Measurements from ENCODE around the gene RRP1B. TPM values are rescaled to one million over a fixed set of nuclear protein-coding genes. Genes with fewer than 3 reads are reported as not detected.
"Not testable (repeated sequence)": the region's sequence is repeated elsewhere in the genome, so short reads cannot be mapped to it uniquely, and the experiment has no call there.

Gene RRP1B
- total RNA-seq, 1 donor from 2014 or later: 34.0 TPM

DNA sequence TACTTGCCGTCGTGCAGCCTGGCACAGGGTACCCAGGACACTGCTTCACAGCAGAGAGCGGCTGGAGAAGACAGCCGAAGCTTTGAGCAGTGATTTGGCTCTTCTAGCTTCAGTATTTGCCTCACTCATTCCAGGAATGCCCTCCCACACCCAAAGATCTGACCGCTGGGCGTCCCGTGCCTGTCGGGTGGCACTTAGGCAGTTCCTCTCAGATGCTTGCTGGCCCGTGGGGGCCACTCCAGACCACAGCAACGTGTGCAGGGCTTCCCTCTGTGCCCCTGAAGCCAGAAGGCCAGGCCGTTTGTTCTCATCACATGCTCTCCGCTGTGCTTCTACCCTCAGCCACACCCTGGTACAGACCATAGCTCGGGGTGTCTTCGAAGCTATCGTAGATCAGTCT, 17.0 kb downstream of the RRP1B start:
- Histone ChIP-seq H3K79me2 (ENCODE audit: insufficient read depth, low read length) (peaks cover 14% of the 10 kb centered on the region), H3K27me3 (ENCODE audit: insufficient read depth, low read length) (no peaks in the 10 kb centered on the region), H3K27ac (ENCODE audit: low read depth, low read length) (no peak overlapping the region), H3K4me2 (ENCODE audit: low read length) (no peak overlapping the region), H3K9me3 (ENCODE audit: insufficient read depth, low read depth, low read length) (no peaks in the 10 kb centered on the region), H4K20me1 (ENCODE audit: insufficient read depth, low read length) (peaks cover 17% of the 10 kb centered on the region), H2AFZ (ENCODE audit: low read depth, low read length) (no peak overlapping the region), H3K4me3 (ENCODE audit: insufficient read depth, low read depth, low read length) (no peak overlapping the region), H3K4me1 (ENCODE audit: insufficient read depth, low read length) (no peaks in the 10 kb centered on the region), H3K9ac (ENCODE audit: low read length) (no peak overlapping the region), H3K36me3 (ENCODE audit: insufficient read depth, low read length) (peaks cover 38% of the 10 kb centered on the region)
- TF ChIP-seq EZH2 (IDR thresholded peaks at IDR 0.05; ENCODE audit: insufficient read depth, low read length): no peak
- TF ChIP-seq, protein P1, sequence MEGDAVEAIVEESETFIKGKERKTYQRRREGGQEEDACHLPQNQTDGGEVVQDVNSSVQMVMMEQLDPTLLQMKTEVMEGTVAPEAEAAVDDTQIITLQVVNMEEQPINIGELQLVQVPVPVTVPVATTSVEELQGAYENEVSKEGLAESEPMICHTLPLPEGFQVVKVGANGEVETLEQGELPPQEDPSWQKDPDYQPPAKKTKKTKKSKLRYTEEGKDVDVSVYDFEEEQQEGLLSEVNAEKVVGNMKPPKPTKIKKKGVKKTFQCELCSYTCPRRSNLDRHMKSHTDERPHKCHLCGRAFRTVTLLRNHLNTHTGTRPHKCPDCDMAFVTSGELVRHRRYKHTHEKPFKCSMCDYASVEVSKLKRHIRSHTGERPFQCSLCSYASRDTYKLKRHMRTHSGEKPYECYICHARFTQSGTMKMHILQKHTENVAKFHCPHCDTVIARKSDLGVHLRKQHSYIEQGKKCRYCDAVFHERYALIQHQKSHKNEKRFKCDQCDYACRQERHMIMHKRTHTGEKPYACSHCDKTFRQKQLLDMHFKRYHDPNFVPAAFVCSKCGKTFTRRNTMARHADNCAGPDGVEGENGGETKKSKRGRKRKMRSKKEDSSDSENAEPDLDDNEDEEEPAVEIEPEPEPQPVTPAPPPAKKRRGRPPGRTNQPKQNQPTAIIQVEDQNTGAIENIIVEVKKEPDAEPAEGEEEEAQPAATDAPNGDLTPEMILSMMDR (IDR thresholded peaks at IDR 0.05; ENCODE audit: insufficient read depth, low read depth, low read length): no peak
- H3K4me1 Mint-ChIP-seq (ENCODE audit: low read depth, unreplicated experiment): no peaks in the 10 kb centered on the region
- DNase-seq (ENCODE audit: low read depth): no peak
- no peaks in the 10 kb centered on the region for H3K27me3 Mint-ChIP-seq (ENCODE audit: low read depth, unreplicated experiment)
- H3K9me3 Mint-ChIP-seq (ENCODE audit: unreplicated experiment): no peaks in the 10 kb centered on the region
- peaks cover 23% of the 10 kb centered on the region for H3K36me3 Mint-ChIP-seq (ENCODE audit: low read depth, unreplicated experiment)
- H3K4me3 Mint-ChIP-seq (ENCODE audit: unreplicated experiment): peak overlapping the region; percentile 14
- H3K27ac Mint-ChIP-seq (ENCODE audit: unreplicated experiment): no peak overlapping the region
- no peak for FAIRE-seq

DNA sequence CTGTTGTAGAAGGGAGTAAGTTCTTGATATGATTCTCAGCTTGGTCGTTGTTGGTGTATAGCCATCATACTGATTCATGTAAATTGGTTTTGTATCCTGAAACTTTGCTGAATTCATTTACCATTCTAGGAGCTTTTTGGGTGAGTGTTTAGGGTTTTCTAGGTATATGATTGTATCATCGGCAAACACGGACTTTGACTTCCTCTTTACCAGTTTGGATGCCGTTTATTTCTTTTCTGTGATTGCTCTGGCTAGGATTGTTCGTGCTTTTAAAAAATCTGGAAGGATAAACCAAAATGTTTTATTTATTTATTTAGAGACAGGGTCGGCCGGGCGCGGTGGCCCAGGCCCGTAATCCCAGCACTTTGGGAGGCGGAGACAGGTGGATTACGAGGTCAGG, 20.6 kb downstream of the RRP1B start:
- no peaks in the 10 kb centered on the region for H3K27me3 ChIP-seq (ENCODE audit: insufficient read depth, low read length)
- no peak overlapping the region for H2AFZ ChIP-seq (ENCODE audit: low read depth, low read length)
- Mint-ChIP-seq H3K9me3 (ENCODE audit: unreplicated experiment) (no peaks in the 10 kb centered on the region), H3K4me1 (ENCODE audit: low read depth, unreplicated experiment) (peaks cover 4% of the 10 kb centered on the region), H3K27ac (ENCODE audit: unreplicated experiment) (no peak overlapping the region), H3K36me3 (ENCODE audit: low read depth, unreplicated experiment) (peaks cover 18% of the 10 kb centered on the region), H3K27me3 (ENCODE audit: low read depth, unreplicated experiment) (no peaks in the 10 kb centered on the region), H3K4me3 (ENCODE audit: unreplicated experiment) (no peak overlapping the region)
- DNase-seq (ENCODE audit: low read depth): no peak
- H3K9ac ChIP-seq (ENCODE audit: low read length): no peak overlapping the region
- no peaks in the 10 kb centered on the region for H3K9me3 ChIP-seq (ENCODE audit: insufficient read depth, low read depth, low read length)
- H4K20me1 ChIP-seq (ENCODE audit: insufficient read depth, low read length): peaks cover 16% of the 10 kb centered on the region
- H3K4me2 ChIP-seq (ENCODE audit: low read length): no peak overlapping the region
- FAIRE-seq: no peak
- no peak overlapping the region for H3K27ac ChIP-seq (ENCODE audit: low read depth, low read length)
- H3K4me3 ChIP-seq (ENCODE audit: insufficient read depth, low read depth, low read length): no peak overlapping the region
- peaks cover 34% of the 10 kb centered on the region for H3K36me3 ChIP-seq (ENCODE audit: insufficient read depth, low read length)
- H3K4me1 ChIP-seq (ENCODE audit: insufficient read depth, low read length): no peaks in the 10 kb centered on the region
- TF ChIP-seq, protein P1 (IDR thresholded peaks at IDR 0.05; ENCODE audit: insufficient read depth, low read depth, low read length): no peak
- TF ChIP-seq EZH2 (IDR thresholded peaks at IDR 0.05; ENCODE audit: insufficient read depth, low read length): no peak
- peaks cover 14% of the 10 kb centered on the region for H3K79me2 ChIP-seq (ENCODE audit: insufficient read depth, low read length)

DNA sequence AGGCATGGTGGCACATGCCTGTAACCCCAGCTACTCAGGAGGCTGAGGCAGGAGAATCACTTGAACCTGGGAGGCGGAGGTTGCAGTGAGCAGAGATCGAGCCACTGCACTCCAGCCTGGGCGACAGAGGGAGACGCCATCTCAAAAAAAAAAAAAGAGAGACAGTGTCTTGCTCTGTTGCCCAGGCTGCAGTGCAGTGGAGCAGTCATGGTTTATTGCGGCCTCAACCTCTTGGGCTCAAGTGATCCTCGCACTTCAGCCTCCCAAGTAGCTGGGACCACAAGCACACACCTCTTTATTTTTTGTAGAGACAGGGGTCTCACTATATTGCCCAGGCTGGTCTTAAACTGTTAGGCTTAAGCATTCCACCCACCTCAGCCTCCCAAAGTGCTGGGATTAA, 21.1 kb downstream of the RRP1B start:
- peaks cover 34% of the 10 kb centered on the region for H3K36me3 ChIP-seq (ENCODE audit: insufficient read depth, low read length)
- not testable (repeated sequence) for DNase-seq (ENCODE audit: low read depth); H3K4me1 ChIP-seq (ENCODE audit: insufficient read depth, low read length); H3K9me3 ChIP-seq (ENCODE audit: insufficient read depth, low read depth, low read length); H2AFZ ChIP-seq (ENCODE audit: low read depth, low read length); H3K9ac ChIP-seq (ENCODE audit: low read length); H3K27ac Mint-ChIP-seq (ENCODE audit: unreplicated experiment); H3K4me1 Mint-ChIP-seq (ENCODE audit: low read depth, unreplicated experiment); H3K4me2 ChIP-seq (ENCODE audit: low read length); H3K27me3 ChIP-seq (ENCODE audit: insufficient read depth, low read length); H3K4me3 Mint-ChIP-seq (ENCODE audit: unreplicated experiment); H3K27me3 Mint-ChIP-seq (ENCODE audit: low read depth, unreplicated experiment); H3K27ac ChIP-seq (ENCODE audit: low read depth, low read length); H3K4me3 ChIP-seq (ENCODE audit: insufficient read depth, low read depth, low read length); H3K9me3 Mint-ChIP-seq (ENCODE audit: unreplicated experiment); FAIRE-seq
- H3K36me3 Mint-ChIP-seq (ENCODE audit: low read depth, unreplicated experiment): peaks cover 18% of the 10 kb centered on the region
- H4K20me1 ChIP-seq (ENCODE audit: insufficient read depth, low read length): peaks cover 12% of the 10 kb centered on the region
- H3K79me2 ChIP-seq (ENCODE audit: insufficient read depth, low read length): peaks cover 14% of the 10 kb centered on the region
